ENCODE measurements around the gene TSPYL1. TPM values are rescaled to one million over a fixed set of nuclear protein-coding genes. Genes with fewer than 3 reads are reported as not detected.

TSPYL1 gene
- total and polyA plus RNA-seq, 10 of the 15 experiments (the other 5 are each of a cell fraction or from before 2014, with no cell fraction given) = 22.9 to 44.1 (median 27.0) TPM

DNA sequence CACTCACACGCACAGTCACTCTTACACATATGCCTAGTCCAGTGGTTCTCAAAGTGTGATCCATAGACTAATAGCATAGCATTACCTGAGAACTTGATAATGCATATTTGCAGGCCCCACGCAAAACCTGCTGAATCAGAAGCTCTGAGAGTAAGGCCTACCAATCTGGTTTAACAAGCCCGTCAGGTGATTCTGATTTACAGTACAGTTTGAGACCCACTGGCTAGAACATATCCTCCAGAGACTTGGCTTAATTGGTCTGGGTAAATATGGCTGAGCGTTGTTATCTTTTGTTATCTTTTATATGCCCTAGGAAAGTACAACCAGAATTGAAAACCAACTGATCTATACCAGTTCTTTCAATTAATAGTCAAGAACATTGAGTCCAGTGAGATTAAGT, 35.4 kb downstream of the TSPYL1 start:
- ChIA-PET RAD21 (ENCODE audit: unreplicated experiment) (no interaction called here), SMC1A (ENCODE audit: uncharacterized antibody, unreplicated experiment) (no interaction called here), POLR2A (no interaction called here), CTCF (interaction anchor here (1.1 to 2.9 kb wide), 3 partner anchors 8 to 26 kb away, joined by 4 to 9 read pairs (median 4); no protein-coding TSS in a partner anchor)
- 98% methylated on average over 4 of the region's 4 CpGs for WGBS (ENCODE audit: insufficient coverage, insufficient replicate concordance, low lambda C conversion rate, missing lambda C conversion rate)
- intact Hi-C loops (cut with micrococcal nuclease; ENCODE audit: unreplicated experiment) = no loop called here
- DNase-seq (ENCODE audit: low read depth, low spot score) (no peak), ATAC-seq (no peak), FAIRE-seq (no peak)
- H3K4me1 ChIP-seq (ENCODE audit: control insufficient read depth, insufficient read depth, low read length) = no peaks in the 10 kb centered on the region
- H3K9me3 ChIP-seq (replicated peaks; ENCODE audit: control insufficient read depth, insufficient read depth, low read length) = no peaks in the 10 kb centered on the region
- in situ Hi-C loops (cut with MboI) = no loop called here
- no peak overlapping the region for H3K4me2 ChIP-seq (ENCODE audit: control insufficient read depth, insufficient read depth)
- no peaks in the 10 kb centered on the region; the same call in 1 of the 2 replicates for H4K20me1 ChIP-seq (ENCODE audit: control insufficient read depth, insufficient read depth)
- H2AFZ ChIP-seq (ENCODE audit: control insufficient read depth, low read depth, low read length) = no peak overlapping the region
- no peaks in the 10 kb centered on the region for H3K27me3 ChIP-seq (replicated peaks in 1 of 2; ENCODE audit: control insufficient read depth in 2 of 2, insufficient read depth in 2 of 2, low read length in 1 of 2)
- no peak overlapping the region for H3K4me3 ChIP-seq
- no peak for TF ChIP-seq DPF2 (IDR thresholded peaks at IDR 0.05)
- TF ChIP-seq PML (IDR thresholded peaks at IDR 0.05; ENCODE audit: low read length) = no peak
- TF ChIP-seq BACH1 (IDR thresholded peaks at IDR 0.05; ENCODE audit: borderline replicate concordance) = no peak
- peaks cover 0 to 10% of the 10 kb centered on the region in 2 experiments; a peak in 1 of 4 replicates for H3K36me3 ChIP-seq (ENCODE audit: control insufficient read depth in 2 of 2, insufficient read depth in 2 of 2, low read length in 1 of 2)
- no peak overlapping the region for H3K9ac ChIP-seq (ENCODE audit: control insufficient read depth, insufficient read depth, low read length)
- no peaks in the 10 kb centered on the region for H3K79me2 ChIP-seq (ENCODE audit: control insufficient read depth, insufficient read depth, low read length)
- no peak overlapping the region for H3K27ac ChIP-seq (ENCODE audit: control insufficient read depth, insufficient read depth)
- no TSS peak for BruUV-seq (replicated peaks)

DNA sequence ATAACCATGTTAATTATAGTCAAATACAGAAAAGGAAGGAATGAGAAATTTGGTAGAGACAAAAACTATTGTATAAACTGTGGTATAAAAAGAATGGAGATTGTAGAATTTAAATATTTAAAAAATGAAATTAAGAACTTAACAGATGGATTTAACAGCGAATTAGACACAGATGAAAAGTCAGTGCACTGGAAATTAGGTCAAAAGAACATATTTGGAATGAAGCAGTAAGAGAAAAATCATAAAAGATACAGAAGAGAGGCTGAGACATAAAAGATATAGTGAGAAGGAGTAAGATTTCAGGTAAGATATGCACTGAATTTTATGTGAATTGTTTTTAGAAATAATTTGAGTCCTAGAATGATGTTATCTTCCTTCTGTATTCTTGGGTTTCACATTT, 39.9 kb downstream of the TSPYL1 start:
- no peak overlapping the region for H3K27ac ChIP-seq (ENCODE audit: control insufficient read depth, insufficient read depth)
- in situ Hi-C loops (cut with MboI) (no loop called here), intact Hi-C loops (cut with micrococcal nuclease; ENCODE audit: unreplicated experiment) (no loop called here)
- 100% methylated on average over 1 of the region's 1 CpG for WGBS (ENCODE audit: insufficient coverage, insufficient replicate concordance, low lambda C conversion rate, missing lambda C conversion rate)
- no peak for ATAC-seq
- H3K79me2 ChIP-seq (ENCODE audit: control insufficient read depth, insufficient read depth, low read length) = no peaks in the 10 kb centered on the region
- peaks cover 2 to 11% of the 10 kb centered on the region in 2 experiments; a peak in 2 of 4 replicates for H3K36me3 ChIP-seq (ENCODE audit: control insufficient read depth in 2 of 2, insufficient read depth in 2 of 2, low read length in 1 of 2)
- H3K27me3 ChIP-seq (replicated peaks in 1 of 2; ENCODE audit: control insufficient read depth in 2 of 2, insufficient read depth in 2 of 2, low read length in 1 of 2) = no peaks in the 10 kb centered on the region
- FAIRE-seq = no peak
- CTCF ChIA-PET = no interaction called here
- no peaks in the 10 kb centered on the region; the same call in 1 of the 2 replicates for H4K20me1 ChIP-seq (ENCODE audit: control insufficient read depth, insufficient read depth)
- no TSS peak for BruUV-seq (replicated peaks)
- H3K9ac ChIP-seq (ENCODE audit: control insufficient read depth, insufficient read depth, low read length) = no peak overlapping the region
- no peak for DNase-seq (ENCODE audit: low read depth, low spot score)
- H2AFZ ChIP-seq (ENCODE audit: control insufficient read depth, low read depth, low read length) = no peak overlapping the region
- no peak overlapping the region for H3K4me3 ChIP-seq
- H3K4me1 ChIP-seq (ENCODE audit: control insufficient read depth, insufficient read depth, low read length) = no peaks in the 10 kb centered on the region
- RAD21 ChIA-PET (ENCODE audit: unreplicated experiment) = no interaction called here
- H3K9me3 ChIP-seq (replicated peaks; ENCODE audit: control insufficient read depth, insufficient read depth, low read length) = no peaks in the 10 kb centered on the region
- SMC1A ChIA-PET (ENCODE audit: uncharacterized antibody, unreplicated experiment) = no interaction called here
- POLR2A ChIA-PET = no interaction called here
- no peak overlapping the region for H3K4me2 ChIP-seq (ENCODE audit: control insufficient read depth, insufficient read depth)
- no peak for TF ChIP-seq SMAD1 (IDR thresholded peaks at IDR 0.05; ENCODE audit: low read depth, partially characterized antibody)
- no peak for TF ChIP-seq CHD2 (IDR thresholded peaks at IDR 0.05; ENCODE audit: borderline replicate concordance, low read depth, low read length)
- TF ChIP-seq, protein P1, sequence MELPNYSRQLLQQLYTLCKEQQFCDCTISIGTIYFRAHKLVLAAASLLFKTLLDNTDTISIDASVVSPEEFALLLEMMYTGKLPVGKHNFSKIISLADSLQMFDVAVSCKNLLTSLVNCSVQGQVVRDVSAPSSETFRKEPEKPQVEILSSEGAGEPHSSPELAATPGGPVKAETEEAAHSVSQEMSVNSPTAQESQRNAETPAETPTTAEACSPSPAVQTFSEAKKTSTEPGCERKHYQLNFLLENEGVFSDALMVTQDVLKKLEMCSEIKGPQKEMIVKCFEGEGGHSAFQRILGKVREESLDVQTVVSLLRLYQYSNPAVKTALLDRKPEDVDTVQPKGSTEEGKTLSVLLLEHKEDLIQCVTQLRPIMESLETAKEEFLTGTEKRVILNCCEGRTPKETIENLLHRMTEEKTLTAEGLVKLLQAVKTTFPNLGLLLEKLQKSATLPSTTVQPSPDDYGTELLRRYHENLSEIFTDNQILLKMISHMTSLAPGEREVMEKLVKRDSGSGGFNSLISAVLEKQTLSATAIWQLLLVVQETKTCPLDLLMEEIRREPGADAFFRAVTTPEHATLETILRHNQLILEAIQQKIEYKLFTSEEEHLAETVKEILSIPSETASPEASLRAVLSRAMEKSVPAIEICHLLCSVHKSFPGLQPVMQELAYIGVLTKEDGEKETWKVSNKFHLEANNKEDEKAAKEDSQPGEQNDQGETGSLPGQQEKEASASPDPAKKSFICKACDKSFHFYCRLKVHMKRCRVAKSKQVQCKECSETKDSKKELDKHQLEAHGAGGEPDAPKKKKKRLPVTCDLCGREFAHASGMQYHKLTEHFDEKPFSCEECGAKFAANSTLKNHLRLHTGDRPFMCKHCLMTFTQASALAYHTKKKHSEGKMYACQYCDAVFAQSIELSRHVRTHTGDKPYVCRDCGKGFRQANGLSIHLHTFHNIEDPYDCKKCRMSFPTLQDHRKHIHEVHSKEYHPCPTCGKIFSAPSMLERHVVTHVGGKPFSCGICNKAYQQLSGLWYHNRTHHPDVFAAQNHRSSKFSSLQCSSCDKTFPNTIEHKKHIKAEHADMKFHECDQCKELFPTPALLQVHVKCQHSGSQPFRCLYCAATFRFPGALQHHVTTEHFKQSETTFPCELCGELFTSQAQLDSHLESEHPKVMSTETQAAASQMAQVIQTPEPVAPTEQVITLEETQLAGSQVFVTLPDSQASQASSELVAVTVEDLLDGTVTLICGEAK (IDR thresholded peaks at IDR 0.05; ENCODE audit: borderline replicate concordance) = no peak
- no peak for TF ChIP-seq MXI1 (IDR thresholded peaks at IDR 0.05; ENCODE audit: low read depth, low read length)
- TF ChIP-seq SIX5 (IDR thresholded peaks at IDR 0.05; ENCODE audit: low read depth, low read length, severe bottlenecking) = no peak
- TF ChIP-seq RBBP5 (conservative IDR thresholded peaks at IDR 0.05) = no peak
- TF ChIP-seq WRNIP1 (IDR thresholded peaks at IDR 0.05; ENCODE audit: borderline replicate concordance, low read depth, low read length) = no peak
- TF ChIP-seq POLR2AphosphoS5 (IDR thresholded peaks at IDR 0.05; ENCODE audit: low read length) = no peak
- TF ChIP-seq CREB1 (IDR thresholded peaks at IDR 0.05; ENCODE audit: low read depth) = no peak
